ENCODE results near the gene PTPRD.
A peak's percentile ranks its signal among the peaks of the same experiment; 100 is the strongest.

PTPRD gene

GRCh38 chr9:8412327-8412726 lies 2200.5 kb downstream of the PTPRD start:
- DNase-seq: no peak

GRCh38 chr9:8408575-8409190 lies 2204.1 kb downstream of the PTPRD start:
- DNase-seq: no peak

GRCh38 chr9:8401961-8402705 lies 2210.7 kb downstream of the PTPRD start:
- DNase-seq: peak in 1 of 56 donors; percentile 3

GRCh38 chr9:8400378-8400777 lies 2212.4 kb downstream of the PTPRD start:
- DNase-seq: no peak

GRCh38 chr9:8395022-8395421 lies 2217.8 kb downstream of the PTPRD start:
- no peak for DNase-seq

GRCh38 chr9:8394341-8394740 lies 2218.5 kb downstream of the PTPRD start:
- DNase-seq: no peak

- DNase-seq: no peak
Observed at GRCh38 chr9:8392866-8393265, 2219.9 kb downstream of the PTPRD start.

- DNase-seq: no peak
Observed at GRCh38 chr9:8391566-8391965, 2221.2 kb downstream of the PTPRD start.

GRCh38 chr9:8391132-8391531 lies 2221.7 kb downstream of the PTPRD start:
- DNase-seq: no peak

- DNase-seq: no peak
Observed at GRCh38 chr9:8390571-8390970, 2222.2 kb downstream of the PTPRD start.

- DNase-seq: no peak
Observed at GRCh38 chr9:8389531-8389930, 2223.3 kb downstream of the PTPRD start.

- no peak for DNase-seq
Observed at GRCh38 chr9:8388132-8388531, 2224.7 kb downstream of the PTPRD start.

GRCh38 chr9:8384091-8384490 lies 2228.7 kb downstream of the PTPRD start:
- DNase-seq: no peak

GRCh38 chr9:8382777-8383527 lies 2229.8 kb downstream of the PTPRD start:
- DNase-seq: no peak

GRCh38 chr9:8382266-8382665 lies 2230.5 kb downstream of the PTPRD start:
- no peak for DNase-seq

GRCh38 chr9:8381601-8382000 lies 2231.2 kb downstream of the PTPRD start:
- DNase-seq: no peak

- DNase-seq: no peak
Observed at GRCh38 chr9:8374471-8374870, 2238.3 kb downstream of the PTPRD start.

- DNase-seq: no peak
Observed at GRCh38 chr9:8371686-8372085, 2241.1 kb downstream of the PTPRD start.

- DNase-seq: peak in 1 of 56 donors; percentile 29
Observed at GRCh38 chr9:8366161-8366926, 2246.5 kb downstream of the PTPRD start.

- DNase-seq: no peak
Observed at GRCh38 chr9:8365466-8366160, 2247.2 kb downstream of the PTPRD start.

- no peak for DNase-seq
Observed at GRCh38 chr9:8365029-8365428, 2247.8 kb downstream of the PTPRD start.

Measured in nucleus accumbens (tissue), 56 donors.